Measurements from ENCODE around the gene RGS1.

DNA sequence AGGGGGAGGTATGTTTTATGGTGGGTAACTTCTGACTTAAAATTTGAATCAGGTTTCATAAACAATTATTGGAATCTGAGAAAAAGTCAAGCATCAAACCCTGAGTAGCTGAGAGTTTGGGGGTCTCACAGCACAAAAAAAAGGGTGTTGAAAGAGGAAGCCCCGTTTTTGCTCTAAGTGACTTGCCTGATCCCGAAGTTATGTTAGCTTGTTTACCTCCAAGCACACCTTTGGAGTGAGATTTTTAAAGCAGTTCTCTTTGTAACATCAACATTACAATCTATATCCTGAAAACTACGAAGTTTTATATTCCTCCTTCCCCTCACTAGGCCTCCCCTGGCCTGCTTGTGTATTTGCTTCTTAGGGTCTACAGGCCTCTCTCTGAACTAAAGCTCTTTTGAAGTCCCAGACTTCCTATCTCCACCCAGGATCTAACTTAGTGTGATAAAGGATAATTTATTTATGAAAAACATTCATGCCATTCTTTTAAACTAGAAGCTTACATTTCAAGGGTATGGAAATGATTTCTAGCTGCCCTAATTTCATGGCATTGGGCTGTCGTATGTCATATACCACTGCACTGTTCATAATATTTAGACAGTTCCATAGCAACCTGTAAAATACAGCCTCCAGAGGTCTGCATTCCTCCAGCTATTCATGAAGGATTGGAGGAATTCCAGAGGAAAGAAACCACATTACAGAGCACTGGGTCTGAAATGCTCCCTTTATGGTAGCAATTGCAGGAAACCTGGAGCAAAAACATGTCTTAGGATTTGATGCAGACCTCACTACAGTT is 36.1 kb upstream of the RGS1 start:
- TF ChIP-seq POLR2A (IDR thresholded peaks at IDR 0.05) = no peak
- TF ChIP-seq, protein P1, sequence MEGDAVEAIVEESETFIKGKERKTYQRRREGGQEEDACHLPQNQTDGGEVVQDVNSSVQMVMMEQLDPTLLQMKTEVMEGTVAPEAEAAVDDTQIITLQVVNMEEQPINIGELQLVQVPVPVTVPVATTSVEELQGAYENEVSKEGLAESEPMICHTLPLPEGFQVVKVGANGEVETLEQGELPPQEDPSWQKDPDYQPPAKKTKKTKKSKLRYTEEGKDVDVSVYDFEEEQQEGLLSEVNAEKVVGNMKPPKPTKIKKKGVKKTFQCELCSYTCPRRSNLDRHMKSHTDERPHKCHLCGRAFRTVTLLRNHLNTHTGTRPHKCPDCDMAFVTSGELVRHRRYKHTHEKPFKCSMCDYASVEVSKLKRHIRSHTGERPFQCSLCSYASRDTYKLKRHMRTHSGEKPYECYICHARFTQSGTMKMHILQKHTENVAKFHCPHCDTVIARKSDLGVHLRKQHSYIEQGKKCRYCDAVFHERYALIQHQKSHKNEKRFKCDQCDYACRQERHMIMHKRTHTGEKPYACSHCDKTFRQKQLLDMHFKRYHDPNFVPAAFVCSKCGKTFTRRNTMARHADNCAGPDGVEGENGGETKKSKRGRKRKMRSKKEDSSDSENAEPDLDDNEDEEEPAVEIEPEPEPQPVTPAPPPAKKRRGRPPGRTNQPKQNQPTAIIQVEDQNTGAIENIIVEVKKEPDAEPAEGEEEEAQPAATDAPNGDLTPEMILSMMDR (IDR thresholded peaks at IDR 0.05) = no peak
